ENCODE measurements around the gene DTNA.

- TF ChIP-seq ZNF274 (IDR thresholded peaks at IDR 0.05; ENCODE audit: low read depth, low read length) (no peak), YY1 (IDR thresholded peaks at IDR 0.05; ENCODE audit: insufficient read depth, insufficient read length) (no peak)
Observed at GRCh38 chr18:34886177-34886576, 176.1 kb downstream of the DTNA start.
